Keratinocyte (primary cell): ENCODE measurements around the gene SPOCD1. TPM values are rescaled to one million over a fixed set of nuclear protein-coding genes. Genes with fewer than 3 reads are reported as not detected.

Experiments used
- DNase-seq: peaks from one replicate; pipeline ENCODE4 v3.0.0-alpha.2; 2011; ENCODE audit warnings: low read depth, missing footprints, low spot score
- FAIRE-seq: peaks from 2 replicates; lab custom pipeline; 2011; peaks lifted over from hg19 to GRCh38; lab: Jason Lieb, UNC
- H2AFZ ChIP-seq: 2 replicates; pipeline ENCODE4 v1.6.0; 2012; ENCODE audit warnings: low read length, control low read depth, inconsistent platforms; ENCODE audit not compliant: control insufficient read depth
- H3K27ac ChIP-seq: 2 replicates; pipeline ENCODE4 v1.5.1; 2011; ENCODE audit warnings: low read length; ENCODE audit not compliant: control insufficient read depth, insufficient read depth
- H3K27me3 ChIP-seq: 3 replicates; pipeline ENCODE4 v1.6.0; 2011; ENCODE audit warnings: low read length; ENCODE audit not compliant: control insufficient read depth, insufficient read depth; ENCODE audit errors: extremely low read depth
- H3K36me3 ChIP-seq, 2 experiments: 2 replicates in 1 of 2; 3 replicates in 1 of 2; pipeline ENCODE4 v1.5.1; 2011; ENCODE audit warnings: low read length in 2 of 2, mild to moderate bottlenecking in 1 of 2; ENCODE audit not compliant: control insufficient read depth in 2 of 2, insufficient read depth in 2 of 2; ENCODE audit errors: extremely low read depth in 1 of 2
- H3K4me1 ChIP-seq: 3 replicates; pipeline ENCODE4 v1.5.1; 2011; ENCODE audit warnings: low read length; ENCODE audit not compliant: control insufficient read depth, insufficient read depth; ENCODE audit errors: extremely low read depth
- H3K4me2 ChIP-seq: 3 replicates; pipeline ENCODE4 v1.6.0; 2011; ENCODE audit warnings: low read depth, low read length; ENCODE audit not compliant: control insufficient read depth, insufficient read depth; ENCODE audit errors: extremely low read depth
- H3K4me3 ChIP-seq, 3 experiments: fragments of 200-600 bp in 1 of 3; sonication (generic) in 1 of 3; 2 replicates in 2 of 3; 3 replicates in 1 of 3; pipeline ENCODE4 v1.5.1; 2011 to 2016; ENCODE audit warnings: low read length in 3 of 3, mild to moderate bottlenecking in 3 of 3, control low read depth in 2 of 3, inconsistent platforms in 1 of 3, low read depth in 1 of 3, mixed read lengths in 1 of 3, mixed run types in 1 of 3, moderate library complexity in 1 of 3; ENCODE audit not compliant: control insufficient read depth in 2 of 3, insufficient read depth in 2 of 3; ENCODE audit errors: extremely low read depth in 1 of 3
- H3K79me2 ChIP-seq: 2 replicates; pipeline ENCODE4 v1.6.0; 2012; ENCODE audit warnings: low read length; ENCODE audit not compliant: control insufficient read depth, insufficient read depth
- H3K9ac ChIP-seq: 3 replicates; pipeline ENCODE4 v1.6.0; 2011; ENCODE audit warnings: low read length; ENCODE audit not compliant: control insufficient read depth, insufficient read depth; ENCODE audit errors: extremely low read depth
- H3K9me1 ChIP-seq: 3 replicates; pipeline ENCODE4 v1.6.0; 2011; ENCODE audit warnings: low read length; ENCODE audit not compliant: control insufficient read depth, insufficient read depth; ENCODE audit errors: extremely low read depth
- H3K9me3 ChIP-seq: 2 replicates; pipeline ENCODE4 v1.5.1; 2012; ENCODE audit warnings: low read depth, low read length; ENCODE audit not compliant: control insufficient read depth
- H4K20me1 ChIP-seq: 3 replicates; pipeline ENCODE4 v1.6.0; 2011; ENCODE audit warnings: low read length; ENCODE audit not compliant: control insufficient read depth, insufficient read depth; ENCODE audit errors: extremely low read depth
- EZH2 ChIP-seq: IDR thresholded peaks from one replicate; pipeline ENCODE4 v1.6.1; 2012; ENCODE audit warnings: inconsistent platforms, mild to moderate bottlenecking, low read length, moderate library complexity
- dilution Hi-C: fragments of 300-500 bp; cut with MboI; formaldehyde crosslinking; loops from one replicate; pipeline ENCODE4 v1.7.0; 2020; ENCODE audit warnings: low sequenced_read_pairs; ENCODE audit not compliant: extremely low pct_ligation_motif_present
- polyA plus RNA-seq, 5 experiments: library from polyadenylated mRNA; depleted of rRNA in 3 of 5; stranded (reverse) in 3 of 5; stranded (forward) in 1 of 5; unstranded in 1 of 5; fragments of >200 nt; gene quantifications; 1 replicate in 1 of 5; 2 replicates in 3 of 5; 3 replicates in 1 of 5; pipeline versions ENCODE4 v1.2.1 to v1.2.3, GENCODE V29; 2011 to 2012; ENCODE audit warnings: missing spikeins in 2 of 5, low read depth in 1 of 5, low replicate concordance in 1 of 5
- TF ChIP-seq, protein P1 (sequence below), 3 experiments: IDR thresholded peaks in 1 of 3; conservative IDR thresholded peaks in 1 of 3; optimal IDR thresholded peaks in 1 of 3; 2 replicates in 2 of 3; 3 replicates in 1 of 3; pipeline versions ENCODE3 to v1.5.1; 2011; ENCODE audit warnings: low read length in 3 of 3, mild to moderate bottlenecking in 3 of 3, moderate library complexity in 2 of 3, control low read depth in 1 of 3, inconsistent platforms in 1 of 3; ENCODE audit not compliant: insufficient read depth in 2 of 3; ENCODE audit errors: extremely low read depth in 1 of 3

The SPOCD1 gene
- polyA plus RNA-seq, 1 donor (not counting 4 experiments of a cell fraction or from before 2014, with no cell fraction given), result 4.7 TPM

DNA sequence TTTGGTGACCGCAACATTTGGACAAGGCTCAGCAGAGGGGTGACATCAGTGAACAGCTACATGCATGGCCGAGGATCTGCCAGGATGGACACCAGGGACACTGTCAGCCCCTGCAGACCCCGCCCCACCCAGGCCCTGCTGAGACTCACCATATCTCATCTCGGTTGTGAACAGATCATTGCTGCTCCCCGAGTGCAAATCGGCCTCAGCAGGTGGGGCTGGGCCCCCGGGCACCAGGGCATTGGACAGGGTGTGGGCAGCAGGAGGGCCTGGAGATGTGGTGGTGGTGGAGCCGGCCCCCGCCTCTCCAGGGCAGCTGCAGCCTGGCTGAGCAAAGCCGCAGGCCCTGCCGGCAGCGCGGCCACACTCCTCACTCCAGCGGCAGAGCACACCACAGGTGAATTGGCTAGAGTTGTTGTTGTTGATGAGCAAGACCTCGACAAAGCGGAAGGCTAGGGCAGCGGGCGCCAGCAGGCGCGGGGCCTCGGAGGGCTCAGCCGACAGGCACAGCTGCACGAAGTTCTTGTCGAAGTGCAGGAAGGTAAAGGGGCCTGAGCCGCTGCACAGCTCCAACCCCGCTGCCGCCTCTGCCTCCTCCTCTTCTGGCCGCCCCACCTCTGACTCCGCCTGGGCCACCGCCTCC, 59.9 kb downstream of the SPOCD1 start:
- H3K36me3 ChIP-seq, result no peaks in the 10 kb centered on the region
- FAIRE-seq (no peak), DNase-seq (no peak)
- H3K79me2 ChIP-seq, result no peaks in the 10 kb centered on the region
- no peaks in the 10 kb centered on the region for H3K9me3 ChIP-seq
- H2AFZ ChIP-seq, result no peak overlapping the region
- H3K4me2 ChIP-seq, result no peak overlapping the region
- H3K4me1 ChIP-seq, result peaks cover 27% of the 10 kb centered on the region
- no peaks in the 10 kb centered on the region for H3K9me1 ChIP-seq
- no peaks in the 10 kb centered on the region for H3K27me3 ChIP-seq
- dilution Hi-C loops, result no loop called here
- TF ChIP-seq, protein P1, sequence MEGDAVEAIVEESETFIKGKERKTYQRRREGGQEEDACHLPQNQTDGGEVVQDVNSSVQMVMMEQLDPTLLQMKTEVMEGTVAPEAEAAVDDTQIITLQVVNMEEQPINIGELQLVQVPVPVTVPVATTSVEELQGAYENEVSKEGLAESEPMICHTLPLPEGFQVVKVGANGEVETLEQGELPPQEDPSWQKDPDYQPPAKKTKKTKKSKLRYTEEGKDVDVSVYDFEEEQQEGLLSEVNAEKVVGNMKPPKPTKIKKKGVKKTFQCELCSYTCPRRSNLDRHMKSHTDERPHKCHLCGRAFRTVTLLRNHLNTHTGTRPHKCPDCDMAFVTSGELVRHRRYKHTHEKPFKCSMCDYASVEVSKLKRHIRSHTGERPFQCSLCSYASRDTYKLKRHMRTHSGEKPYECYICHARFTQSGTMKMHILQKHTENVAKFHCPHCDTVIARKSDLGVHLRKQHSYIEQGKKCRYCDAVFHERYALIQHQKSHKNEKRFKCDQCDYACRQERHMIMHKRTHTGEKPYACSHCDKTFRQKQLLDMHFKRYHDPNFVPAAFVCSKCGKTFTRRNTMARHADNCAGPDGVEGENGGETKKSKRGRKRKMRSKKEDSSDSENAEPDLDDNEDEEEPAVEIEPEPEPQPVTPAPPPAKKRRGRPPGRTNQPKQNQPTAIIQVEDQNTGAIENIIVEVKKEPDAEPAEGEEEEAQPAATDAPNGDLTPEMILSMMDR (optimal IDR thresholded peaks at IDR 0.05 in 1 of 3, IDR thresholded peaks at IDR 0.05 in 1 of 3, conservative IDR thresholded peaks at IDR 0.05 in 1 of 3; ENCODE audit: extremely low read depth in 1 of 3, insufficient read depth in 2 of 3, low read length in 3 of 3), result no peak
- TF ChIP-seq EZH2, result no peak
- no peak overlapping the region for H3K27ac ChIP-seq
- H3K4me3 ChIP-seq, result no peak overlapping the region
- no peak overlapping the region for H3K9ac ChIP-seq
- H4K20me1 ChIP-seq, result no peaks in the 10 kb centered on the region

DNA sequence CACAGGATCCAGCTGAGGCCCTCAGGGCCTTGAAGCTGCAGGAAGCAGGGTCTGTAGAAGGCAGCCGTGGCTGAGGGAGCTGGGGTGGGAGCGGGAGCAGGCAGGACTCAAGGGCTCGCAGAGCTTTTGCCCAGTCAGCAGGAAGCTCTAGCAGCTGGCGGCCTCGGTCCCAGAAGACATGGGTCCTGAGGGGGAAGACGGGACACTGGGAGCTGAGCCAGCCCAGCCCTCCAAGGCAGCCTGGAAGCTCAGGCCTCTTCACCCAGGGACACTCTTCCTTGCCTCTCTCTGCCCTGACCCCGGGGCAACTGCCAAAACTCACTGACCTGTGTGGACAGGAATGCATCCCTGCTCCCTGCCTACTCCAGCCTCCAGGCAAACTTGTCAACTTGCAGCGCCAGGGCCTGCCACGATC, 60.6 kb downstream of the SPOCD1 start:
- DNase-seq, result no peak
- H3K4me3 ChIP-seq, result no peak overlapping the region
- H3K9me3 ChIP-seq, result no peaks in the 10 kb centered on the region
- no peaks in the 10 kb centered on the region for H3K79me2 ChIP-seq
- no peak overlapping the region for H3K4me2 ChIP-seq
- H3K27me3 ChIP-seq, result peaks cover 5% of the 10 kb centered on the region
- peaks cover 26% of the 10 kb centered on the region for H3K4me1 ChIP-seq
- TF ChIP-seq EZH2, result no peak
- TF ChIP-seq, protein P1 (optimal IDR thresholded peaks at IDR 0.05 in 1 of 3, IDR thresholded peaks at IDR 0.05 in 1 of 3, conservative IDR thresholded peaks at IDR 0.05 in 1 of 3; ENCODE audit: extremely low read depth in 1 of 3, insufficient read depth in 2 of 3, low read length in 3 of 3), result no peak
- no peak overlapping the region for H3K9ac ChIP-seq
- no peak for FAIRE-seq
- no peak overlapping the region for H2AFZ ChIP-seq
- dilution Hi-C loops, result no loop called here
- no peak overlapping the region for H3K27ac ChIP-seq
- H3K36me3 ChIP-seq, result no peaks in the 10 kb centered on the region
- H3K9me1 ChIP-seq, result no peaks in the 10 kb centered on the region
- no peaks in the 10 kb centered on the region for H4K20me1 ChIP-seq
